ENCODE results near the gene ELAPOR1. TPM values are rescaled to one million over a fixed set of nuclear protein-coding genes. Genes with fewer than 3 reads are reported as not detected.

ELAPOR1 gene
- total and polyA plus RNA-seq, 2 donors (not counting 1 experiment from before 2014, with no cell fraction given): 0.17 to 0.76 TPM

DNA sequence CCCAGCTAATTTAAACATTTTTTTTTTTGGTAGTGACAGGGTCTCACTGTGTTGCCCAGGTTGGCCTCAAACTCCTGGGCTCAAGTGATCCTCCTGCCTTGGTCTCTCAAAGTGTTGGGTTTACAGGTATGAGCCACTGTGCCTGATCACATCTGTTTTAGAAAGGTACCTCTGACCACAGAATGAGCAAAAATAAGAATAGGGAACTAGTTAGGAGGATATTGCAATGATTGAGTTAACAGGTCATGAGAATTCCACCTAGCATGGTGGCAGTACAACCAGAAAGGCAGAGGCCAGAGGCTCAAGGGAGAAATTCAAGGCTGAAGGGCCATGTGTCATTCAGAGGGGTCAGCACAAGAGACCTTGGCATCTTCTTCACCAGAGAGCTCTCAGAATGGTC, 49.6 kb downstream of the ELAPOR1 start:
- Histone ChIP-seq H3K79me2 (ENCODE audit: control insufficient read depth, insufficient read depth, low read length) (no peaks in the 10 kb centered on the region), H3K9me3 (ENCODE audit: control insufficient read depth, insufficient read depth, low read depth, low read length) (no peaks in the 10 kb centered on the region), H4K20me1 (ENCODE audit: control insufficient read depth, extremely low read depth, insufficient read depth, low read length) (no peaks in the 10 kb centered on the region), H3K27ac (ENCODE audit: insufficient read depth, low read length) (no peak overlapping the region), H3K9ac (ENCODE audit: insufficient read depth, low read length) (no peak overlapping the region), H3K4me3 (replicated peaks in 1 of 4; ENCODE audit: control extremely low read depth in 1 of 4, insufficient read depth in 1 of 4, low read depth in 3 of 4, low read length in 4 of 4) (no peak overlapping the region), H3K4me2 (ENCODE audit: extremely low read depth, insufficient read depth, low read length) (no peak overlapping the region), H3K27me3 (ENCODE audit: control insufficient read depth, insufficient read depth, low read length) (no peaks in the 10 kb centered on the region), H3K4me1 (ENCODE audit: control insufficient read depth, extremely low read depth, insufficient read depth, low read length) (peaks cover 16% of the 10 kb centered on the region), H3K36me3 (ENCODE audit: control insufficient read depth, insufficient read depth, low read length) (no peaks in the 10 kb centered on the region), H2AFZ (ENCODE audit: low read length) (no peak overlapping the region)
- no peak for TF ChIP-seq CTCF (conservative IDR thresholded peaks at IDR 0.05 in 1 of 2, IDR thresholded peaks at IDR 0.05 in 1 of 2; ENCODE audit: low read depth in 1 of 2, low read length in 2 of 2)
- TF ChIP-seq EZH2 (IDR thresholded peaks at IDR 0.05; ENCODE audit: low read length, missing control alignments): no peak
- DNase-seq (ENCODE audit: low read depth in 2 of 2): no peak

Other genes with a start within 250 kb of the ELAPOR1 start
- gene GPSM2, start 237.1 kb upstream of the ELAPOR1 start, total RNA-seq: 28.0 and 36.2 TPM in 2 replicates
- gene GPSM2, start 237.1 kb upstream of the ELAPOR1 start, polyA plus RNA-seq: 32.6 and 61.1 TPM in 2 replicates
- gene CLCC1, start 150.6 kb upstream of the ELAPOR1 start, total RNA-seq: 30.6 and 31.0 TPM in 2 replicates
- gene CLCC1, start 150.6 kb upstream of the ELAPOR1 start, polyA plus RNA-seq: 30.2 and 33.1 TPM in 2 replicates
- gene WDR47, start 72.0 kb upstream of the ELAPOR1 start, total RNA-seq: 16.9 and 19.7 TPM in 2 replicates
- gene WDR47, start 72.0 kb upstream of the ELAPOR1 start, polyA plus RNA-seq: 17.3 and 22.6 TPM in 2 replicates
- gene TAF13, start 38.1 kb upstream of the ELAPOR1 start, total RNA-seq: 59.1 and 66.6 TPM in 2 replicates
- 85.7 and 98.7 TPM in 2 replicates for gene TAF13, start 38.1 kb upstream of the ELAPOR1 start, polyA plus RNA-seq
- 39.5 and 52.2 TPM in 2 replicates for gene TMEM167B, start 23.4 kb upstream of the ELAPOR1 start, total RNA-seq
- 21.8 and 35.3 TPM in 2 replicates for gene TMEM167B, start 23.4 kb upstream of the ELAPOR1 start, polyA plus RNA-seq
- 429 and 437 TPM in 2 replicates for gene SARS1, start 99.8 kb downstream of the ELAPOR1 start, total RNA-seq
- gene SARS1, start 99.8 kb downstream of the ELAPOR1 start, polyA plus RNA-seq: 229 and 237 TPM in 2 replicates
- gene CELSR2, start 135.4 kb downstream of the ELAPOR1 start, total RNA-seq: 3.1 and 3.5 TPM in 2 replicates
- gene CELSR2, start 135.4 kb downstream of the ELAPOR1 start, polyA plus RNA-seq: 0.67 and 1.2 TPM in 2 replicates
- gene PSRC1, start 169.0 kb downstream of the ELAPOR1 start, total RNA-seq: 4.1 and 8.3 TPM in 2 replicates
- gene PSRC1, start 169.0 kb downstream of the ELAPOR1 start, polyA plus RNA-seq: 9.9 and 18.5 TPM in 2 replicates
- not detected in 2 replicates for gene MYBPHL, start 192.9 kb downstream of the ELAPOR1 start, total RNA-seq
- not detected in 2 replicates for gene MYBPHL, start 192.9 kb downstream of the ELAPOR1 start, polyA plus RNA-seq